GM21526 (cell line): ENCODE measurements around the gene MAD1L1.

Experiments
- ATAC-seq: cut with Tn5 transposase; IDR thresholded peaks from one replicate; pipeline ENCODE4 v1.9.1; 2021; ENCODE audit warnings: moderate library complexity; ENCODE audit not compliant: unreplicated experiment, low FRiP score

Gene MAD1L1

GRCh38 chr7:1853986-1854865 lies 378.5 kb downstream of the MAD1L1 start:
- no peak for ATAC-seq

GRCh38 chr7:1853431-1853985 lies 379.2 kb downstream of the MAD1L1 start:
- ATAC-seq, result no peak

GRCh38 chr7:1852517-1853430 lies 380.0 kb downstream of the MAD1L1 start:
- no peak for ATAC-seq

GRCh38 chr7:1851721-1852516 lies 380.8 kb downstream of the MAD1L1 start:
- ATAC-seq, result no peak

- no peak for ATAC-seq
Measured at GRCh38 chr7:1850976-1851571, 381.7 kb downstream of the MAD1L1 start.

- ATAC-seq, result no peak
Measured at GRCh38 chr7:1850111-1850975, 382.4 kb downstream of the MAD1L1 start.

GRCh38 chr7:1849351-1850041 lies 383.2 kb downstream of the MAD1L1 start:
- no peak for ATAC-seq

GRCh38 chr7:1848911-1849311 lies 383.8 kb downstream of the MAD1L1 start:
- ATAC-seq, result no peak

- ATAC-seq, result no peak
Measured at GRCh38 chr7:1848013-1848640, 384.6 kb downstream of the MAD1L1 start.

GRCh38 chr7:1847260-1848001 lies 385.3 kb downstream of the MAD1L1 start:
- ATAC-seq, result no peak

- no peak for ATAC-seq
Measured at GRCh38 chr7:1846331-1847065, 386.2 kb downstream of the MAD1L1 start.

- ATAC-seq, result no peak
Measured at GRCh38 chr7:1845536-1846311, 387.0 kb downstream of the MAD1L1 start.

- no peak for ATAC-seq
Measured at GRCh38 chr7:1844951-1845390, 387.8 kb downstream of the MAD1L1 start.

- ATAC-seq, result no peak
Measured at GRCh38 chr7:1844336-1844950, 388.3 kb downstream of the MAD1L1 start.

GRCh38 chr7:1843921-1844335 lies 388.8 kb downstream of the MAD1L1 start:
- no peak for ATAC-seq
